Measurements from ENCODE around the gene TEAD3. TPM values are rescaled to one million over a fixed set of nuclear protein-coding genes. Genes with fewer than 3 reads are reported as not detected.

TEAD3 gene
- total and polyA plus RNA-seq, 12 donors, result 27.9 to 54.4 (median 34.4) TPM

DNA sequence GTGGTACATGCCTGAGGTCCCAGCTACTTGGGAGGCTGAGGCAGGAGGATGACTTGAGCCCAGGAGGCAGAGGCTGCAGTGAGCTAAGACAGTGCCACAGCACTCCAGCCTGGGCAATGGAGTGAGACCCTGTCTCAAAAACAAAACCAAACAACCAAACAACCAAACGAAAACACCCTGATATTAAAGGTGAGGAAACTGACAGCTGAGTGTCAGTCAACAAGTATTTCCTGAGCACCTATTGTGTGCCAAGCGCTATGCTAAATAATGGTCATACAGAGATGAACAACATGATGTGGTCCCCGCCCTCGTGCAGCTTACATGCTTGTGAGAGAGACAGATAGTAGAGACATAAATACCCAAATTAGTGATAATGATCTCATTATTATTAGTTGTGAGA is 17.7 kb upstream of the TEAD3 start:
- no peak overlapping the region for H3K27ac ChIP-seq
- no peaks in the 10 kb centered on the region for H3K36me3 ChIP-seq
- H3K4me1 ChIP-seq, result peaks cover 0 to 10% (median 4%) of the 10 kb centered on the region in 9 donors
- whole genome bisulfite sequencing, 2 donors, result 82 to 84% methylated on average over 4 of the region's 4 CpGs
- intact Hi-C loops (cut with DNase I), result no loop called here
- no peaks in the 10 kb centered on the region for H3K9me3 ChIP-seq
- TF ChIP-seq, protein P1, sequence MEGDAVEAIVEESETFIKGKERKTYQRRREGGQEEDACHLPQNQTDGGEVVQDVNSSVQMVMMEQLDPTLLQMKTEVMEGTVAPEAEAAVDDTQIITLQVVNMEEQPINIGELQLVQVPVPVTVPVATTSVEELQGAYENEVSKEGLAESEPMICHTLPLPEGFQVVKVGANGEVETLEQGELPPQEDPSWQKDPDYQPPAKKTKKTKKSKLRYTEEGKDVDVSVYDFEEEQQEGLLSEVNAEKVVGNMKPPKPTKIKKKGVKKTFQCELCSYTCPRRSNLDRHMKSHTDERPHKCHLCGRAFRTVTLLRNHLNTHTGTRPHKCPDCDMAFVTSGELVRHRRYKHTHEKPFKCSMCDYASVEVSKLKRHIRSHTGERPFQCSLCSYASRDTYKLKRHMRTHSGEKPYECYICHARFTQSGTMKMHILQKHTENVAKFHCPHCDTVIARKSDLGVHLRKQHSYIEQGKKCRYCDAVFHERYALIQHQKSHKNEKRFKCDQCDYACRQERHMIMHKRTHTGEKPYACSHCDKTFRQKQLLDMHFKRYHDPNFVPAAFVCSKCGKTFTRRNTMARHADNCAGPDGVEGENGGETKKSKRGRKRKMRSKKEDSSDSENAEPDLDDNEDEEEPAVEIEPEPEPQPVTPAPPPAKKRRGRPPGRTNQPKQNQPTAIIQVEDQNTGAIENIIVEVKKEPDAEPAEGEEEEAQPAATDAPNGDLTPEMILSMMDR (IDR thresholded peaks at IDR 0.05), result no peak
- no peak overlapping the region for H3K4me3 ChIP-seq
- ATAC-seq (no peak), DNase-seq (no peak)
- peaks cover 0 to 36% (median 31%) of the 10 kb centered on the region in 7 donors for H3K27me3 ChIP-seq

DNA sequence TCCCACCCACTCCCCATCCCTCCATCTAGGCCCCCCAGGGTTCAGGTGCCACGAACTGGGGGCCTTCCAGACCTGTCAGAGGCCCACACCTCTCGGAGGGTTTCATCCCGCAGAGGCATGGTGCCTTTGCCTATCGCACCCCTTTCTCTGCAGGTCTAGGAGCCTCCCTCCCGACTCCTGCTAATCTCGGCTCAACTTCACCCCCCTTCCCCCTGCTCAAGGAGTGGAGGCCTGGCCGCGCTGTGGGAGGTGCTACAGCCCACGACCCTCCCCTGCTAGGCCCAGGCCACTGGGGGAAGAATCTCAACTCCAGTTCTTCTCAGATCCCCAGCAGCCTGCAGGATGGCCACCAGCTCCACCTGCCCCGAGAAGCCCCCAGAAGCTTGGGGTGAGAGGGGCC is 15.9 kb upstream of the TEAD3 start, which contains the start of gene TULP1:
Gene TULP1, minus strand, starts transcription at position 157 of the 400 bp plus-strand sequence. Its CDS starts 38 bp downstream, at position 119.
- DNase-seq (no peak), ATAC-seq (no peak)
- Histone ChIP-seq H3K36me3 (no peaks in the 10 kb centered on the region), H3K27me3 (peaks cover 0 to 52% (median 42%) of the 10 kb centered on the region in 7 donors), H3K4me3 (peak within 1 kb of the TSS in 4 of 10 donors; percentile 22 to 32 (median 28)), H3K9me3 (no peaks in the 10 kb centered on the region), H3K4me1 (peaks cover 0 to 10% (median 4%) of the 10 kb centered on the region in 9 donors), H3K27ac (no peak within 1 kb of the TSS)
- TF ChIP-seq, protein P1 (IDR thresholded peaks at IDR 0.05), result no peak
- intact Hi-C loops (cut with DNase I), result no loop called here
- WGBS, 2 donors, result 84 to 87% methylated on average over 10 of the region's 10 CpGs

DNA sequence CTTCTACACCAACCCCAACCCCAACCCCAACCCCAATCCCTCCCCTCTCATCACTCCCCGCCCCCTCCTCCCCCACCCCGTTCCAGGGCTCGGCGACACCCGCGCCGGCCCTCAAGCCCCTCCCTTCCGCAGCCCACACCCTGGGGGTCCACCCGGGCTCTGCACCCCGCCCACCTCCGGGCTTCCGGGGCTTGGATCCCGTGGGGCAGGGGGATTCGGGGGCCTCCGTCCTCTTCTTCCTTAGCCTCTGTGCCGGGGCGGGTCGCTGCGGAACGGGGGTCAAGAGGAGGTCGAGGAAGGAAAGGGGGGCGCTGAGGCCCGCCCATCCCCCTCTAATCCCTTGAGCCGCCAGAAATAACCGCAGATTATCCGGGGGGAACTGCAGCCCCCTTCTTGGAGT is 15.1 kb upstream of the TEAD3 start:
- Histone ChIP-seq H3K4me3 (peak overlapping the region in 3 of 10 donors; percentile 22 to 32 (median 25)), H3K27ac (no peak overlapping the region), H3K9me3 (no peaks in the 10 kb centered on the region), H3K4me1 (peaks cover 0 to 10% (median 4%) of the 10 kb centered on the region in 9 donors), H3K36me3 (no peaks in the 10 kb centered on the region), H3K27me3 (peaks cover 0 to 59% (median 45%) of the 10 kb centered on the region in 7 donors)
- intact Hi-C loops (cut with DNase I), result no loop called here
- ATAC-seq, result peak in 1 of 8 donors; percentile 13
- DNase-seq, result no peak
- TF ChIP-seq, protein P1 (IDR thresholded peaks at IDR 0.05), result no peak
- 7 to 8% methylated on average over 11 to 26 of the region's 26 CpGs for WGBS, 2 donors

DNA sequence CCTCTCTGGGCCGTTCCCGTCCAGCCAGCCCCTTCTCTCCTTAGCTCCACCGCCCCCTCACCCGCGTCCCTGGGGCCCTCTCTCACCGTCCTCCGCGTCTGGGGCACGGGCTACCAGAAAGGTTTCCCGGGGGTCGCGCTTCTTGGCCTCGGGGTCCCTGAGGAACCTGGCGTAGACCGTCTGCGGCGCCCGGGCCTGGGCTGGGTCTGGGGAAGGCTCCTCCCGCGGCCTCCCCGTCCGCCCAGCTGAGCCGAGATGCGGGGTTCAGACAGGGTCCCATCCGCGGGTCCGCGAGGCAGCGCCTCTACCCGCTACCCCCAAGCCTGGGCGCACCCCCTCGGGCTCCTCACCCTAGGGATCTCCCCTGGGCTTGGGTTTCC is 14.7 kb upstream of the TEAD3 start:
- H3K4me1 ChIP-seq, result peaks cover 0 to 10% (median 4%) of the 10 kb centered on the region in 9 donors
- TF ChIP-seq, protein P1 (IDR thresholded peaks at IDR 0.05), result no peak
- no peak for DNase-seq
- intact Hi-C loops (cut with DNase I), result no loop called here
- WGBS, 2 donors, result 18 to 22% methylated on average over 31 to 32 of the region's 32 CpGs
- no peaks in the 10 kb centered on the region for H3K36me3 ChIP-seq
- peak in 2 of 8 donors; percentile 22 to 28 for ATAC-seq
- peaks cover 0 to 63% (median 46%) of the 10 kb centered on the region in 7 donors for H3K27me3 ChIP-seq
- peak overlapping the region in 4 of 10 donors; percentile 22 to 32 (median 28) for H3K4me3 ChIP-seq
- H3K27ac ChIP-seq, result no peak overlapping the region
- no peaks in the 10 kb centered on the region for H3K9me3 ChIP-seq

Data from heart right ventricle (tissue), 16 donors.